Activated naive CD4-positive, alpha-beta T cell treated with anti-CD3 and anti-CD28 coated beads for 36 hours (primary cell): ENCODE data around the gene C5orf24. TPM values are rescaled to one million over a fixed set of nuclear protein-coding genes. Genes with fewer than 3 reads are reported as not detected.

Source experiments
- CTCF ChIA-PET: fragments of 350-600 bp; sonication (Branson Sonifier 250); formaldehyde crosslinking; loops from one replicate; lab custom pipeline; 2021; ENCODE audit warnings: antibody characterized with exemption; lab: Charles Lee
- DNase-seq: peaks from one replicate; pipeline ENCODE4 v3.0.0-alpha.2; 2020
- H3K27ac Mint-ChIP-seq: one replicate; pipeline ENCODE4 v1.8.0; 2021; ENCODE audit warnings: mild to moderate bottlenecking, mixed read lengths
- H3K27me3 Mint-ChIP-seq: one replicate; pipeline ENCODE4 v1.8.0; 2021; ENCODE audit warnings: low read depth, mixed read lengths
- H3K36me3 Mint-ChIP-seq: one replicate; pipeline ENCODE4 v1.8.0; 2021; ENCODE audit warnings: low read depth, mixed read lengths
- H3K4me1 Mint-ChIP-seq: one replicate; pipeline ENCODE4 v1.8.0; 2021; ENCODE audit warnings: low read depth, mixed read lengths
- H3K4me3 Mint-ChIP-seq: one replicate; pipeline ENCODE4 v1.8.0; 2021; ENCODE audit warnings: mild to moderate bottlenecking, moderate library complexity, mixed read lengths
- H3K9me3 Mint-ChIP-seq: one replicate; pipeline ENCODE4 v1.8.0; 2021; ENCODE audit warnings: mixed read lengths
- intact Hi-C: fragments of 100-400 bp; cut with micrococcal nuclease; formaldehyde crosslinking; loops from one replicate; pipeline ENCODE4 v1.15.1; 2023
- total RNA-seq, 2 experiments: library from RNA; stranded (reverse); gene quantifications; one replicate each; pipeline ENCODE4 v1.2.3, GENCODE V29; 2021

Gene C5orf24
- total RNA-seq, 2 experiments from 2014 or later: 17.6 to 21.2 TPM

DNA sequence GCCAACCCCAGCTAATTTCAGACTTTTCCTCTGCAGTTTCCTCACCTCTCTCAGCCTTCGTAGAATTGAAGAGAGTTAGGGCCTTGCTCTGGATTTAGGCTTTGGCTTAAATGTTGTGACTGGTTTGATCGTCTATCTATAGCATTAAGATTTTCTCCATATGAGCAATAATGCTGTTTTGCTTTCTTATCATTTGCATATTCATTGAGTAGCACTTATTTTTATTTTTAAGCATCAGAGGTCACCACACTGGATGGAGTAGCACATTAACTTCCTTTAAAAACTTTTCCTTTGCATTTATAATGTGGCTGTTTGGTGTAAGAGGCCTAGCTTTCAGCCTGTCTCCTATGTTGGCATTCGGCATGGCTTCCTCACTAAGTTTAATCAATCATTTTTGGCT is 46.5 kb downstream of the C5orf24 start:
- Mint-ChIP-seq H3K4me1 (no peaks in the 10 kb centered on the region), H3K36me3 (peaks cover 19% of the 10 kb centered on the region), H3K27me3 (no peaks in the 10 kb centered on the region), H3K4me3 (no peak overlapping the region), H3K9me3 (no peaks in the 10 kb centered on the region), H3K27ac (no peak overlapping the region)
- CTCF ChIA-PET: no interaction called here
- no peak for DNase-seq
- intact Hi-C loops: no loop called here

DNA sequence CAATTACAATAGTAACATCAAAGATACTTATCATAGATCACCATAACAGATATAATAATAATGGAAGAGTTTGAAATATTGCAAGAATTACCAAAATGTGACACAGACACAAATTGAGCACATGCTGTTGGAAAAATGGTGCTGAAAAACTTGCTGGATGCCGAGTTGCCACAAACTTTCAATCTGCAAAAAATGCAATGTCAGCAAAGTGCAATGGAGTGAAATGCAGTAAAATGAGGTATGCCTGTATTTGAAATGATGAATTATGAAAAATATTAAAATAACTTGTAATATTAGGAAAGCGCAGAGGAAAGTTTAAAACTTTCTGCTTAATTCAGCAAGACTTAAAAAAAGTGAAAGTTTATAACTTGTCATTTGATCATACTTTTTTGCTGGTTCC is 47.2 kb downstream of the C5orf24 start:
- intact Hi-C loops: no loop called here
- Mint-ChIP-seq H3K9me3 (no peaks in the 10 kb centered on the region), H3K4me3 (no peak overlapping the region), H3K4me1 (no peaks in the 10 kb centered on the region), H3K27me3 (no peaks in the 10 kb centered on the region), H3K36me3 (peaks cover 17% of the 10 kb centered on the region), H3K27ac (no peak overlapping the region)
- CTCF ChIA-PET: no interaction called here
- DNase-seq: no peak

DNA sequence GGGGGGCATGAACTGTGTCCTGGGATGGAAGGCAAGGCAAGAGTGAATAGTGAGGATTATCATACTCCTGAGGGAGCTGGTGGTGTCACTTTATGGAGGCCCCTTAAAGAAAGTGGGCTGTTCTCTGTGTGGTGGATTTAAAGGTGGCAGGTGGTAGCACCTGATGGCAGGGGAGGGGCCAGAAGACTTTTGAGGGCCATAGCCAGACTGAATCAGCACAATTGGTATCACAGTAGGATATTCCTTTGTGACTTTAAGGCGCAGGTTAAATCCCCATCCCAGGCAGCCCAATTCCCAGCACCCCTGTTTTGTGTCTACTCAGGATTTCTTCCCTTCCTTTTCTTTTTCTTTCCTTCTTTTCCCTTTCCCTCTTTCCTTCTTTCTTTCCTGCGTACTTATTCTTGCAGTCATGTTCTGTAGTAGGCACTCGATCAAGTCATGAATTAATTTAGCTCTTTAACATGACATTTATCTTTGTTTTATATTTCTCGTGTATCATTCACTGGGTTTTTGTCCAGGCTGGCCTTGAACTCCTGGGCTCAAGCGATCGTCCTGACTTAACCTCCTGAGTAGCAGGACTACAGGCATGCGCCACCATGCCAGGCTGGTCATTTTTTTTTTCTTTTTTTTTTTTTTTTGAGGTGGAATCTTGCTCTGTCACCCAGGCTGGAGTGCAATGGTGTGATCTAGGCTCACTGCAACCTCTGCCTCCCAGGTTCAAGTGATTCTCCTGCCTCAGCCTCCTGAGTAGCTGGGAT is 48.2 kb downstream of the C5orf24 start:
- Mint-ChIP-seq H3K27ac (no peak overlapping the region), H3K36me3 (peaks cover 12% of the 10 kb centered on the region), H3K4me3 (no peak overlapping the region), H3K27me3 (no peaks in the 10 kb centered on the region), H3K4me1 (no peaks in the 10 kb centered on the region), H3K9me3 (no peaks in the 10 kb centered on the region)
- intact Hi-C loops: no loop called here
- DNase-seq: no peak
- CTCF ChIA-PET: no interaction called here

DNA sequence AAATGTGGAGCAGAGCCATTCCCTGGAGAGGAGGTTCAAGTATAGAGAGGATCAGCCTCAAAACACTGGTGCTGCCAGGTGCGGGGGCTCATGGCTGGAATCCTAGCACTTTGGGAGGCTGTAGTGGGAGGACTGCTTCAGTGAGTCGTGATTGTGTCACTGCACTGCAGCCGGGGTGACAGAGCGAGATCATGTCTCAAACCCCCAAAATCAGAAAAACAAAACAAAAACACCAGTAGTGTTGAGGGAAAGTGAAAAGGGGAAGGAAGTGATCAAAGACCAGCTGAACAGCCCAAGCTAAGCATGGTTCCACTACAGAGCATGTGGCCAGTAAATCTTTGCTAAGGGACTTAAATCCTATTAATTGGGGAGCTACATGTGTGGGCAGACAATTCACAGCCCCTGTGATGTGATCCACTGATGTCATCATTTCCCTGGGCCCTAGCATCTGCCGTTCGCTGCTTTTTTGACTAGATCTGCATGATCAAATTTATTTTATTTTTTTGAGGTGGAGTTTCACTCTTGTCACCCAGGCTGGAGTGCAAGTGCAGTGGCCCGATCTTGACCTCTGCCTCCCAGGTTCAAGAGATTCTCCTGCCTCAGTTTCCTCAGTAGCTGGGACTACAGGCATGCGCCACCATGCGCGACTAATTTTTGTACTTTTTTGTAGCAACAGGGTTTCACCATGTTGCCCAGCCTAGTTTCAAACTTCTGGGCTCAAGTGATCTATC is 56.5 kb downstream of the C5orf24 start:
- intact Hi-C loops: loop anchor here (10.0 kb wide), 1 partner anchor 677 kb away; the partner anchor contains the start of gene PPP2CA
- Mint-ChIP-seq H3K4me1 (peaks cover 17% of the 10 kb centered on the region), H3K27ac (peak overlapping the region; percentile 18), H3K9me3 (no peaks in the 10 kb centered on the region), H3K36me3 (peaks cover 6% of the 10 kb centered on the region), H3K27me3 (no peaks in the 10 kb centered on the region), H3K4me3 (no peak overlapping the region)
- DNase-seq: peak; percentile 14
- CTCF ChIA-PET: interaction anchor here (0.8 to 2.0 kb wide), 5 partner anchors 17 to 164 kb away, joined by 3 to 9 read pairs (median 3); partner anchors contain the start of gene CAMLG

DNA sequence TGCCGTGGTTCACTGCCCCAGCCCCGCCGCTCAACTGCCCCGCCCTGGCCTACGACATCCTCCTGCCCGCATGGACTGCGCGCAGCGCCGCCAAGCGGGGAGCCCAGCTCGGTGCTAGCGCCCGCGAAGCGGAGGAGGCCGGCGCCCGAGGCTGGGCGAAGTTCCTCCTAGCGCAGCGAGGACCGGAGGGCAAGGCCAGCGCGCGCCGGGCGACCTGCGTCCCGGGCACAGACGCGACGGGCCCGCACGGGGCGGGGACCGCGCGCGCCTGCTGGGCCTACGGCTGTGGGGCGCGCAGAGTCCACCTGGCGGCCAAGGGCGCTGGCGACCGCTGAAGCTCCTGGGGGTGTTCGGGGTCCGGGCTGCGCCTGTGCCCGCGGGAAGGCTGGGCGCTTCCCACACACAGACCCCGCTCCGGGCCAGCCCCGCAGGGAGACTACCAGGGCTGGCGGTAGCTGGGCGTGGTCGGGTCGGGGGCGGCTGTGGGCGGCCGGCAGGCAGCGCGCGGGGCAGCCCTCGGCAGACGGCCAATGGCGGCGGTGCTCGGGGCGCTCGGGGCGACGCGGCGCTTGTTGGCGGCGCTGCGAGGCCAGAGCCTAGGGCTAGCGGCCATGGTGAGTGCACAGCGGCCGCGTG is 59.0 kb downstream of the C5orf24 start, which contains the start of gene PCBD2:
Gene PCBD2 (plus strand): TSS at position 522 of the 636 bp plus-strand sequence. CDS start 9 bp downstream, at position 531.
- peaks cover 17% of the 10 kb centered on the region for H3K4me1 Mint-ChIP-seq
- H3K27me3 Mint-ChIP-seq: no peaks in the 10 kb centered on the region
- intact Hi-C loops: loop anchor here (1.0 to 10.0 kb wide), 16 partner anchors 16 to 727 kb away; partner anchors contain the start of genes C5orf24, CAMLG, DDX46 and JADE2
- peaks cover 6% of the 10 kb centered on the region for H3K36me3 Mint-ChIP-seq
- CTCF ChIA-PET: interaction anchor here (0.6 to 3.1 kb wide), 27 partner anchors 9 to 755 kb away, joined by 3 to 16 read pairs (median 5); partner anchors contain the start of genes C5orf24, CAMLG, DDX46 and TXNDC15
- peak within 1 kb of the TSS; percentile 99 for H3K27ac Mint-ChIP-seq
- DNase-seq: peak; percentile 95
- peak within 1 kb of the TSS; percentile 98 for H3K4me3 Mint-ChIP-seq
- H3K9me3 Mint-ChIP-seq: no peaks in the 10 kb centered on the region

DNA sequence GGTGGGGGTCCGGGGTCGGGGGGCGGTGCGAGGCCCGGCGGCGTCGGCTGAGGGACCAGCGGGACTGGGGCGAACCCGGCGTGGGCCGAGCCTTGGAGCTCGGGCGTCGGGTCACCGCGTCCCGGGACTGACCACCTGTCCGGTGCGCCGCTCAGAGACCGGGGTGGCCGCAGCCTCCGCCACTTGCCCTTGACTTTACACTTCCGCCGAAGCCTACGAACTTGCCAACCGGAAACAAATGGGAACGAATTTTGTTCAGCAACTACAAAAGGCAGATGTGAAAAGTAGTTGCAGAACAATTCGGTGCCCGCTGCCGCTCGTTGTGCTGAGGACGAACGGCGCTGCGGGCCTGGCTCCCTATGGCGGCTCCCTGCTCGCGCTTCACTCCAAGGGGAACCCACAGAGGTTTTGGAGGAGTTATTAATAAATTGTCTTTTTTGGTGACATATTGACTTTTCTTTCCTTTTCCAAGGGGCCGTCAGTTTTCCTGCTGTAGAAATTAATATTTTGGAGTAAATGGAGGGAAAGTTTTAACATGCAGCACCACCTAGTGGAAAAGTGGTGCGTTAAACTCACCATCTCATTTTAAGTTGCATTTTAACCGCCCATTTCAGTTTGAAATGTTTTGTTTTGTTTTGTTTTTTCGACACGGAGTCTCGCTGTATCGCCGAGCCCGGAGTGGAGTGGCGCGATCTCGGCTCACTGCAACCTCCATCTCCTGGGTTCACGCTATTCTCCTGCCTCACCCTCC is 59.7 kb downstream of the C5orf24 start:
- H3K4me1 Mint-ChIP-seq: peaks cover 17% of the 10 kb centered on the region
- CTCF ChIA-PET: interaction anchor here (0.6 to 3.1 kb wide), 24 partner anchors 8 to 756 kb away, joined by 3 to 16 read pairs (median 5); partner anchors contain the start of genes C5orf24, CAMLG, DDX46 and TXNDC15
- H3K4me3 Mint-ChIP-seq: peak overlapping the region; percentile 98
- H3K9me3 Mint-ChIP-seq: no peaks in the 10 kb centered on the region
- intact Hi-C loops: loop anchor here (1.0 to 10.0 kb wide), 14 partner anchors 15 to 728 kb away; partner anchors contain the start of genes C5orf24, CAMLG, DDX46 and JADE2
- no peaks in the 10 kb centered on the region for H3K27me3 Mint-ChIP-seq
- DNase-seq: peak; percentile 65
- peak overlapping the region; percentile 99 for H3K27ac Mint-ChIP-seq
- H3K36me3 Mint-ChIP-seq: peaks cover 3% of the 10 kb centered on the region

DNA sequence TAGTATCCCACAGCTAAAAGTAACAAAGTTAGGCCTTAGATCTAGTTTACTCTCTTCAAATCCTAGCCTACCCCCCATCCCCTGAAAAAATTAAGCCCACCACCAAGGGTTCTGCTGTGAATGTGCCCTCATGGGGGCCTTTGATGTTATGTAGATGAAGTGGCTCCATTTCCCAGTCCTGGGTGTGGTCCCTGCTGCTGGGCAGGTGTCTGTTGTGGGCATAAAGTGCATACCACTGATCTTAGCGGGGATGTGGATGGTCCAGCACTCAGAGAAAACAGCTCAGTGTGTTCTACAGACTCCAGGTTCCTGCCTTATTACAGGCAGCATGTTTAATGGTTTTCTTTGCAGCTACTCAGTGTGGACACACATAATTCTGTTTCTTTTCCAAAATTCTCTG is 61.0 kb downstream of the C5orf24 start:
- Mint-ChIP-seq H3K36me3 (peaks cover 7% of the 10 kb centered on the region), H3K4me3 (no peak overlapping the region), H3K4me1 (peaks cover 17% of the 10 kb centered on the region), H3K9me3 (no peaks in the 10 kb centered on the region), H3K27me3 (no peaks in the 10 kb centered on the region), H3K27ac (peak overlapping the region; percentile 74)
- DNase-seq: no peak
- CTCF ChIA-PET: interaction anchor here (0.7 to 3.1 kb wide), 3 partner anchors 10 to 1041 kb away, joined by 4 to 13 read pairs (median 4); partner anchors contain the start of gene C5orf24
- intact Hi-C loops: loop anchor here (5.0 to 10.0 kb wide), 2 partner anchors 425 to 682 kb away; partner anchors contain the start of gene PPP2CA

Other genes starting within 250 kb of the C5orf24 start
- gene SAR1B, start 213.1 kb upstream of the C5orf24 start, total RNA-seq: 10 to 100 TPM; 42.5 to 42.8 TPM
- 10 to 100 TPM; 16.6 to 18.5 TPM for gene SEC24A, start 197.2 kb upstream of the C5orf24 start, total RNA-seq
- 10 to 100 TPM; 34.6 to 36.9 TPM for gene CAMLG, start 107.4 kb upstream of the C5orf24 start, total RNA-seq
- gene DDX46, start 87.2 kb upstream of the C5orf24 start, total RNA-seq: 10 to 100 TPM; 47.3 to 48.0 TPM
- gene TXNDC15, start 28.4 kb downstream of the C5orf24 start, total RNA-seq: 10 to 100 TPM; 19.8 to 20.9 TPM
- gene PCBD2, start 59.2 kb downstream of the C5orf24 start, total RNA-seq: 10 to 100 TPM in 1 of 2 experiments, 1 to 10 TPM in 1; 9.6 to 10.5 TPM
- gene CATSPER3, start 121.9 kb downstream of the C5orf24 start, total RNA-seq: under 1 TPM in 1 of 2 experiments, not detected in 1; 0.32 TPM
- under 1 TPM in 1 of 2 experiments, not detected in 1; 0.25 TPM for gene PITX1, start 188.3 kb downstream of the C5orf24 start, total RNA-seq